Measurements from ENCODE around the gene CDR2.

CDR2 gene

GRCh38 chr16:22348291-22348690 lies 26.1 kb downstream of the CDR2 start:
- no peak for DNase-seq

DNA sequence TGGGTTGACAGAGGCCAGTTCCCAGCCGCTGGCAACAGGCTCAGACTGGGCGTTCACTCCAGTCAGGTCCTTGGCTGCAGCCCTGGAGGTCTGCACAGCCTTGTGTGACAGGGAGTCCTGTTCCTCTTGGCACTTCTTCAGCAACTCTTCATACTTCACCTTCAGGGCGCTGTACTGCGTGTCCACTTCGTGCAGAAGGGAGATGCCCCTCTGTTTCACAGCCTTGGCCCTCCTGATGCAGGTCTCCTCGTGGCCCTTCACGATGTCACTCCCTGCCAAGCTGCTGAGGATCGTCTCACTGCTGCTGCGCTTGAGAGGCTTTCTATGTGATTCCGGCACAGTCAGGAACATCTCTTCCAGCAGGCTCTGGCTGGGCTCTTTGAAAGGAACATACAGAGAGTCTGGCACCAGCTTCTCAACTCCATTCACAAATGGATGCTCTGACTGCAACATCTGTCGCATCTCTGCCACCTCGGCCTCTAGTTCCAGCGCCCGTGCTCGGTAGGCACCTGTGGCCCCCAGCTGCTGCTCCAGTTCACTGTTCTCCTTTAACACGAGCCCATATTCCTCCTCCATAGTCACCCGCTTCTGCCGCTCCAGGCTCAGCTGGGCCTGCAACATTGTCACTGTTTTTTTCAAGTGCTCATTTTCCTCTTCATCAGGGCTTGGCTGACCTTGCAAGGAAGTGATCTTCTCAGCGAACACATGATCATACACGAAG lies 27.2 kb downstream of the CDR2 start:
- DNase-seq: no peak

GRCh38 chr16:22346483-22346882 lies 27.9 kb downstream of the CDR2 start:
- DNase-seq: no peak

DNA sequence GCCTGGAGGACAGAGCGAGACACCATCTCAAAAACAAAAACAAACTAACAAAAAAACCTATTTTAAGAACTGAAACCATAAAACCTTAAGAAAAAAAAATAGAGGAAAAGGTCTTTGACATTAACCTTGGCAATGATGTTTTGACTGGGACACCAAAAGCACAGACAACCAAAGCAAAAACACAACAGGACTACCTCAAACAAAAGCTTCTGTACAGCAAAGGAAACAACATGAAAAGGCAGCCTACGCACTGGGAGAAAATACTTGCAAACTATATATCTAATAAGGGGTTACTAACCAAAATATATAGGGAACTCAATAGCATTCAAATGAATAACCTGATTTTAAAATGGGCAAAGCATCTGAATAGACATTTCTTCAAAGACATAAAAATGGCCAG lies 32.3 kb downstream of the CDR2 start:
- no peak for DNase-seq

- DNase-seq: no peak
These were observed 33.5 kb downstream of the CDR2 start for GRCh38 chr16:22340945-22341344.

GRCh38 chr16:22337849-22338635 lies 36.4 kb downstream of the CDR2 start:
- DNase-seq: no peak

DNA sequence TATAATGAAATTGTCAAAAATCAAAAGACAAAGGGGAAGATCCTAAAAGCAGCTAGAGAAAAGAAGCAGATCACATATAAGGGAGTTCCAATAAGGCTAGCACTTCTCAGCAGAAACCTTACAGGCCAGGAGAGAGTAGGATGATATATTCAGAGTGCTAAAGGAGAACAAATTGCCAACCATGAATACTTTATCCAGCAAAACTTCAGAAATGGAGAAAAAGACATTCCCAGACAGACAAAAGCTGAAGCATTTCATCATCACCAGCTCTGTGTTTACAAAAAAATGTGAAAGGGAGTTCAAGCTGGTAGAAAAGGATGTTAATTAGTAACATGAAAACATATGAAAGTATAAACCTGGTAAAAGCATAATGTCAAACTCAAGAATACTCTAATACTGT lies 37.4 kb downstream of the CDR2 start:
- DNase-seq: no peak

- DNase-seq: no peak
These were observed 37.8 kb downstream of the CDR2 start for GRCh38 chr16:22336581-22336980.

- no peak for DNase-seq
These were observed 38.7 kb downstream of the CDR2 start for GRCh38 chr16:22335668-22336246.

DNA sequence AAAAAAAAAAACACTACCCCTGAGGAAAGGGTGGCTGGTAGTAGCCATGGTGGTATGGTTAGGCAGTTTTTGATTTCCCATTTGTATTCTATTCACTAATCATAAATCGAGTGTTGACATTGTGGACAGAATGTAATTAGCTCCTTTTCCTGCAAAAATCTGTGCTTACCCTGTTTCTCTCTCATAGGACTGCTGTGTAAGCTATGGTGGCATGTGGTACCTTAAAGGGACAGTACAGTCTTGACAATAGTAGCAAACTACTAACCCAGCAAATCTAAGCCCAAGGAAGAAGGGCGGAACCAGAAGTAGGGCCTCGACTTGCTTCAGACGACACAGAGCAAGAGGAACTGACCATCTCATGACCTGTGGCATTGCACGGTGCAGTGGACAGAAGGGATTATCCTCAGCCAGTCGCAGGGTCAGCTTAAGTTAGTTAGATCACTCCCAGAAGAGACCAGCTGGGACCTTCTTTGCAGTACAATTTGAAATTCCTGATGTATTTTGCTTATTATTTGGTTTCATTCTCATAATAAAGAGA lies 40.9 kb downstream of the CDR2 start:
- no peak for DNase-seq

DNA sequence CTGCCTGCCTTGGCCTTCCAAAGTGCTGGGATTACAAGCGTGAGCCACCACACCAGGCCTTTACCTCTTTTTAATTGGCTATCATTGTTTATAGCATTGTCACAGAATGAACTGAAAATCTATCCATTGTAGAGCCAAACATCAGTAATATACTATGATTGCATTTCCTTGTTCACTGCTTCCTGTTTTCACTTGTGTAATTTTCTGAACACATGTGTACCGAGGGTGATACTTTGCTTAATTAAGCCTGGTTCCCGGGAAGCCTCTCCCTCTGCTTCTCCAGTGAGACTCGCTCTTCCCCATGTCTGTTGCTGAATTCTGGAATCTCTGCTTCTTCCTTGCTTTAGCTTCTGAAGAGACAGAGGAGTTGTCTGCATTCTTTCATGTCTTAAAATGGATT lies 44.1 kb downstream of the CDR2 start:
- DNase-seq: no peak

DNA sequence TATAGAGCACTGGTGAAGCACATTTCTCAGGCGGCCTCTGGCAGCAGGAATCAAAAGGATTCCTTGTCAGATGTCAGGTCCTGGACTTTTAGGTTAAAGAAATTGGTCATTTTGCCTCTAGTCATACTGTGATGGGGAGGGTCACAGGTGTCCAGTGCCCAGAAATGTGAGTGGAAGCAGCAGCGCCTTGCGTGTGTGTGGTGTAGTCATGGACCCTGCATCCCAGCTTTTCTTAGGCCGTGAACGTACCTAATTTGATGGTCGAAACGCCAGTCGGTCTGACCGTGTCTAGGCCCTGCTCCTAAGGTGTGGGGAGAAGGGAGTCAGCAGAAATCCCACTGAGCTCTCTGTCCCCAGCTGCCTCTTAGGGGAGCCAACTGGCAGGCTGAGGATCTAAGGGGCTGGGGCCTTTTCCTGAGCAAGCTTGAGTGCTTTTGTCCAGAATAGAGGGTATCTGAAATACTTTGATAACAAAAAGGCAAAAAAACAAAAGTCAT lies 45.2 kb downstream of the CDR2 start:
- no peak for DNase-seq

- DNase-seq: no peak
These were observed 46.2 kb downstream of the CDR2 start for GRCh38 chr16:22328081-22328725.

GRCh38 chr16:22327446-22327775 lies 47.0 kb downstream of the CDR2 start:
- no peak for DNase-seq

GRCh38 chr16:22326771-22327445 lies 47.5 kb downstream of the CDR2 start:
- DNase-seq: no peak

DNA sequence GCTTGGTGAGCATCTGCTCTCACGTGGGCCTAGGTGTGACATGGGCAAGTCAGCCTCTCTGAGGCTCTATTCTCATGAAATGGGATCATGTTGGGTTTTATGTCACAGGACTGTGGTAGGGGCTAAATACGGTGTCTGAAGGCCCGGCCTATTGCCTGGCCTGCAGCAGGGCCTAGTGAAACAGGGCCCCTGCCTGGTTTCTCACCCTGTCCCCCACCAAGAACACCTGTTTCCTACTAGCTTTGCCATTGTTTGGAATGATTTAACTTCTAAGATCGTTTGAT lies 48.1 kb downstream of the CDR2 start:
- no peak for DNase-seq

DNA sequence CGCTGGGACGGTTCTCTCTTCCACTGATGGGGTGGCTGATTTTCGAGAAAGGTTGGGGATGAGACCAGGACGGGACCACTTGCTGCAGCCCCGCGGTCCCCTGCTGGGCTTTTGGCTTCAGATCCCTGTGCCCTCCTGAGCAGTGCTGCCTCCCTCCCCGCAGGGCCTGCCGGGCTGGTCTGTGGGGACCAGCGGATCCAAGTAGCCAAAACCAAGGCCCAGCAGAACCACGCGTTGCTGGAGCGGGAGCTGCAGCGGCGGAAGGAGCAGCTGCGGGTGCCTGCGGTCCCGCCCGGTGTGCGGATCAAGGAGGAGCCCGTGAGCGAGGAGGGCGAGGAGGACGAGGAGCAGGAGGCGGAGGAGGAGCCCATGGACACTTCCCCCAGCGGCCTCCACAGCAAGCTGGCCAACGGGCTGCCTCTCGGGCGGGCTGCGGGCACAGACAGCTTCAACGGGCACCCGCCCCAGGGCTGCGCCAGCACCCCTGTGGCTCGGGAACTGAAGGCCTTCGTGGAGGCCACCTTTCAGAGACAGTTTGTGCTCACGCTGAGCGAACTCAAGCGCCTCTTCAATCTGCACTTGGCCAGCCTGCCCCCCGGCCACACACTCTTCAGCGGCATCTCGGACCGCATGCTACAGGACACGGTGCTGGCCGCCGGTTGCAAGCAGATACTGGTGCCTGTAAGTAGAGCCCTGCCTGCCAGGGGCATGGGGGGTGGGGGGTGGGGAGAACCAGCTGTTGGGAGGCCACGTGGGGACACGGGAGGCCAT lies 48.6 kb downstream of the CDR2 start:
- DNase-seq: no peak

- no peak for DNase-seq
These were observed 49.4 kb downstream of the CDR2 start for GRCh38 chr16:22324787-22325597.

GRCh38 chr16:22323959-22324786 lies 50.2 kb downstream of the CDR2 start:
- no peak for DNase-seq

Data from DMS79 treated with DMSO at 0.1 percent for 48 hours (cell line).